Astrocyte (in vitro differentiated cells and primary cell): ENCODE results near the gene PRKAR1A. TPM values are rescaled to one million over a fixed set of nuclear protein-coding genes. Genes with fewer than 3 reads are reported as not detected.

Experiments used
- DNase-seq: peaks from one replicate; pipeline ENCODE4 v3.0.0-alpha.2; 2010; ENCODE audit warnings: low read depth
- FAIRE-seq: peaks from 2 replicates; lab custom pipeline; 2011; peaks lifted over from hg19 to GRCh38; lab: Jason Lieb, UNC
- H2AFZ ChIP-seq: 2 replicates; pipeline ENCODE4 v1.6.0; 2012; ENCODE audit warnings: low read depth, low read length, inconsistent platforms
- H3K27ac ChIP-seq: 2 replicates; pipeline ENCODE4 v1.5.1; 2011; ENCODE audit warnings: low read depth, low read length, inconsistent platforms
- H3K27me3 ChIP-seq: 2 replicates; pipeline ENCODE4 v1.6.0; 2011; ENCODE audit warnings: low read length, inconsistent platforms; ENCODE audit not compliant: insufficient read depth
- H3K36me3 ChIP-seq: 2 replicates; pipeline ENCODE4 v1.5.1; 2011; ENCODE audit warnings: low read length, inconsistent platforms; ENCODE audit not compliant: insufficient read depth
- H3K4me1 ChIP-seq: 2 replicates; pipeline ENCODE4 v1.5.1; 2011; ENCODE audit warnings: low read length, inconsistent platforms; ENCODE audit not compliant: insufficient read depth
- H3K4me2 ChIP-seq: 2 replicates; pipeline ENCODE4 v1.6.0; 2012; ENCODE audit warnings: low read length, inconsistent platforms
- H3K4me3 ChIP-seq: 2 replicates; pipeline ENCODE4 v1.5.1; 2011; ENCODE audit warnings: low read depth, mild to moderate bottlenecking, low read length, inconsistent platforms; ENCODE audit not compliant: insufficient read depth
- H3K79me2 ChIP-seq: 2 replicates; pipeline ENCODE4 v1.6.0; 2012; ENCODE audit warnings: mild to moderate bottlenecking, low read length, inconsistent platforms; ENCODE audit not compliant: insufficient read depth
- H3K9ac ChIP-seq: 2 replicates; pipeline ENCODE4 v1.6.0; 2012; ENCODE audit warnings: mild to moderate bottlenecking, low read length, inconsistent platforms
- H3K9me3 ChIP-seq: 2 replicates; pipeline ENCODE4 v1.5.1; 2012; ENCODE audit warnings: low read depth, mild to moderate bottlenecking, low read length, inconsistent platforms; ENCODE audit not compliant: insufficient read depth
- H4K20me1 ChIP-seq: 2 replicates; pipeline ENCODE4 v1.6.0; 2012; ENCODE audit warnings: low read length, inconsistent platforms; ENCODE audit not compliant: insufficient read depth
- H3K27ac Mint-ChIP-seq: one replicate; pipeline ENCODE4 v1.8.0; 2021; ENCODE audit warnings: mild to moderate bottlenecking, mixed read lengths; ENCODE audit not compliant: unreplicated experiment
- H3K27me3 Mint-ChIP-seq: one replicate; pipeline ENCODE4 v1.8.0; 2021; ENCODE audit warnings: low read depth, mixed read lengths; ENCODE audit not compliant: unreplicated experiment
- H3K36me3 Mint-ChIP-seq: one replicate; pipeline ENCODE4 v1.8.0; 2021; ENCODE audit warnings: low read depth, mixed read lengths; ENCODE audit not compliant: unreplicated experiment
- H3K4me1 Mint-ChIP-seq: one replicate; pipeline ENCODE4 v1.8.0; 2021; ENCODE audit warnings: low read depth, mixed read lengths; ENCODE audit not compliant: unreplicated experiment
- H3K4me3 Mint-ChIP-seq: one replicate; pipeline ENCODE4 v1.8.0; 2021; ENCODE audit warnings: mild to moderate bottlenecking, moderate library complexity, mixed read lengths; ENCODE audit not compliant: unreplicated experiment
- H3K9me3 Mint-ChIP-seq: one replicate; pipeline ENCODE4 v1.8.0; 2021; ENCODE audit warnings: mild to moderate bottlenecking, mixed read lengths; ENCODE audit not compliant: unreplicated experiment
- EZH2 ChIP-seq: IDR thresholded peaks from 2 replicates; pipeline ENCODE4 v1.6.1; 2012; ENCODE audit warnings: mild to moderate bottlenecking, low read length, inconsistent platforms; ENCODE audit not compliant: insufficient read depth
- total RNA-seq: library from RNA; stranded (reverse); gene quantifications from 2 replicates; pipeline ENCODE4 v1.2.1, GENCODE V29; 2021
- TF ChIP-seq, protein P1 (sequence below): IDR thresholded peaks from 2 replicates; pipeline ENCODE4 v1.5.1; 2011; ENCODE audit warnings: low read depth, mild to moderate bottlenecking, inconsistent platforms, low read length, moderate library complexity; ENCODE audit not compliant: insufficient read depth

Gene PRKAR1A
- total RNA-seq, 1 donor from 2014 or later, result 235 TPM

DNA sequence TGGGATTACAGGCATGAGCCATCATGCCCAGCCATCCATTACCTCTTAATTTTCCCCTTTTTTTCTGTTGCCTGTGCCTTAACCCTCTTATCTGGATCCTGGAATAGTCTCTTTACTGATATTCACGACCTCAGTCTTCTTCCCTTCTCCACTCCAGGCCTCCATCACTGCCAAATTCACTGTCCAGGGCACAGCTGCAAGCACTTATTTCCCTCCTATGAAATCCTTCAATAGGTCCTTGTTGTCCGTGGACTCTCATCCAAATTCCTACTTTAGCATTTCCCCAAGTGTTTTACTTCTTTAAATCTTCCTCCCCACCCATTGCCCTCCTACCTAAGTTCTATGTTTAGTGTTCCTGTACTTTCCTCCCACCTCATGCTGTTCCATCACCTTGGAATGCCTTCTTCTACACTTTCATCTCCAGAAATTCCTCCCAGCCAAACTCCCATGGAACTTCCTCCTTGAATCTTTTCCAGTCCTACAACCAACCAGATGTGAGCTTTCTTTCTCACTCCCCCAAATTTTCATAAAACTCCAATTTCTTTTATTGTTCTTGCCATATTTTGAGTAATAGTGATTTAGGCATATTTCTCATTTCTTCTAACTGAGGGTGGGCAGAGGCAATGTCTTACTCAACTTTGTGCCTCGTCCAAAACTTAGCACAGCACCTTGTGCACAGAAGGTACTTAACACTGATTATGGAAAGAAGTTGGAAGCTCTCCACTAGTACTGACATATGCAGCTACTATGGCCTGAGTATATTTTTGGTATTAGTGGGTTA, 53.6 kb downstream of the PRKAR1A start:
- H3K4me3 ChIP-seq, result no peak overlapping the region
- no peaks in the 10 kb centered on the region for H3K9me3 Mint-ChIP-seq
- H3K27me3 Mint-ChIP-seq, result peaks cover 8% of the 10 kb centered on the region
- H3K27ac ChIP-seq, result no peak overlapping the region
- no peak overlapping the region for H3K4me3 Mint-ChIP-seq
- no peak overlapping the region for H2AFZ ChIP-seq
- DNase-seq (no peak), FAIRE-seq (no peak)
- no peaks in the 10 kb centered on the region for H4K20me1 ChIP-seq
- no peaks in the 10 kb centered on the region for H3K4me1 ChIP-seq
- no peaks in the 10 kb centered on the region for H3K4me1 Mint-ChIP-seq
- H3K4me2 ChIP-seq, result no peak overlapping the region
- no peaks in the 10 kb centered on the region for H3K79me2 ChIP-seq
- H3K9me3 ChIP-seq, result no peaks in the 10 kb centered on the region
- TF ChIP-seq, protein P1, sequence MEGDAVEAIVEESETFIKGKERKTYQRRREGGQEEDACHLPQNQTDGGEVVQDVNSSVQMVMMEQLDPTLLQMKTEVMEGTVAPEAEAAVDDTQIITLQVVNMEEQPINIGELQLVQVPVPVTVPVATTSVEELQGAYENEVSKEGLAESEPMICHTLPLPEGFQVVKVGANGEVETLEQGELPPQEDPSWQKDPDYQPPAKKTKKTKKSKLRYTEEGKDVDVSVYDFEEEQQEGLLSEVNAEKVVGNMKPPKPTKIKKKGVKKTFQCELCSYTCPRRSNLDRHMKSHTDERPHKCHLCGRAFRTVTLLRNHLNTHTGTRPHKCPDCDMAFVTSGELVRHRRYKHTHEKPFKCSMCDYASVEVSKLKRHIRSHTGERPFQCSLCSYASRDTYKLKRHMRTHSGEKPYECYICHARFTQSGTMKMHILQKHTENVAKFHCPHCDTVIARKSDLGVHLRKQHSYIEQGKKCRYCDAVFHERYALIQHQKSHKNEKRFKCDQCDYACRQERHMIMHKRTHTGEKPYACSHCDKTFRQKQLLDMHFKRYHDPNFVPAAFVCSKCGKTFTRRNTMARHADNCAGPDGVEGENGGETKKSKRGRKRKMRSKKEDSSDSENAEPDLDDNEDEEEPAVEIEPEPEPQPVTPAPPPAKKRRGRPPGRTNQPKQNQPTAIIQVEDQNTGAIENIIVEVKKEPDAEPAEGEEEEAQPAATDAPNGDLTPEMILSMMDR, result no peak
- TF ChIP-seq EZH2, result no peak
- no peak overlapping the region for H3K9ac ChIP-seq
- H3K36me3 ChIP-seq, result no peaks in the 10 kb centered on the region
- no peaks in the 10 kb centered on the region for H3K27me3 ChIP-seq
- H3K36me3 Mint-ChIP-seq, result no peaks in the 10 kb centered on the region
- no peak overlapping the region for H3K27ac Mint-ChIP-seq

DNA sequence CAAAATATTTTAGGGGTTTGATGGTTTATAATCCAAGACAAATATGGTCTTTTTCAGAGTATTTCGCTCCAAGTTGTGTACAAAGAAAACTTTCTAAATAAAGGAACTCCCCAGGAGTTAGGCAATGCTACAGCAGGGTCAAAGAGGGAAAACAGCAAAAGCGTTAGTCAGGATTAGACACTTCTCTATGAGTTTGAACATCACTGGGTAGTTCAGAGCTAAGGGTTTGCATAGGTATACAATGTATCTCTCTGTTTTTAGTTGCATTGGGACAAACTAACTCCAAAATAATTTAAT, 54.2 kb downstream of the PRKAR1A start:
- FAIRE-seq (no peak), DNase-seq (no peak)
- H3K4me2 ChIP-seq, result no peak overlapping the region
- TF ChIP-seq, protein P1, result no peak
- TF ChIP-seq EZH2, result no peak
- H3K4me3 ChIP-seq, result no peak overlapping the region
- no peaks in the 10 kb centered on the region for H4K20me1 ChIP-seq
- peaks cover 8% of the 10 kb centered on the region for H3K27me3 Mint-ChIP-seq
- no peak overlapping the region for H3K27ac ChIP-seq
- H3K27ac Mint-ChIP-seq, result no peak overlapping the region
- H3K9ac ChIP-seq, result no peak overlapping the region
- H3K4me1 ChIP-seq, result no peaks in the 10 kb centered on the region
- H3K4me1 Mint-ChIP-seq, result no peaks in the 10 kb centered on the region
- no peak overlapping the region for H3K4me3 Mint-ChIP-seq
- H3K79me2 ChIP-seq, result no peaks in the 10 kb centered on the region
- H3K9me3 Mint-ChIP-seq, result no peaks in the 10 kb centered on the region
- H3K27me3 ChIP-seq, result no peaks in the 10 kb centered on the region
- H3K9me3 ChIP-seq, result no peaks in the 10 kb centered on the region
- H3K36me3 ChIP-seq, result no peaks in the 10 kb centered on the region
- no peaks in the 10 kb centered on the region for H3K36me3 Mint-ChIP-seq
- no peak overlapping the region for H2AFZ ChIP-seq

DNA sequence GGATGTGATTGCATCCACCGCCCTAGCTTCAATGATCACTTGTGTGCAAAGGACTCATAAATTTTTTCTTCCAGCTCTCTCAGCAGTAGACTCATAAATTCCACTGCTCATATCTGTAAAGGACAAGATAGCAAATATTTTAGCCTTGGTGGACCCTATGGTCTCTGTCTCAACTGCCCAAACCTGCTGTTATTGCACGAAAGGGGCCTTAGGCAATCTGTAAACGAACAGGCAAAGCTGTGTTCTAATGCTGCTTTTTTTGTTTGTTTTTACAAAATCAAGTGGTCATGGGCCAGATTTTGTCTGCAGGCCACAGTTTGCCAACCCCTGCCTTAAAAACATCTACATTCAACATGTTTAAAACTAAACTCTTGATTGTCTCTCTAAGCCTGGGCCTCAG, 54.8 kb downstream of the PRKAR1A start:
- Histone ChIP-seq H3K4me3 (no peak overlapping the region), H3K4me2 (no peak overlapping the region), H3K79me2 (no peaks in the 10 kb centered on the region), H3K36me3 (no peaks in the 10 kb centered on the region), H3K9me3 (no peaks in the 10 kb centered on the region), H3K27me3 (no peaks in the 10 kb centered on the region), H4K20me1 (no peaks in the 10 kb centered on the region), H2AFZ (no peak overlapping the region), H3K4me1 (no peaks in the 10 kb centered on the region), H3K27ac (no peak overlapping the region), H3K9ac (no peak overlapping the region)
- DNase-seq (no peak), FAIRE-seq (no peak)
- no peaks in the 10 kb centered on the region for H3K4me1 Mint-ChIP-seq
- no peak overlapping the region for H3K4me3 Mint-ChIP-seq
- H3K27me3 Mint-ChIP-seq, result peaks cover 8% of the 10 kb centered on the region
- H3K9me3 Mint-ChIP-seq, result no peaks in the 10 kb centered on the region
- no peak overlapping the region for H3K27ac Mint-ChIP-seq
- no peak for TF ChIP-seq EZH2
- TF ChIP-seq, protein P1, result no peak
- H3K36me3 Mint-ChIP-seq, result no peaks in the 10 kb centered on the region
